K562 (cell line): Measurements from ENCODE around the gene PLEKHA7. TPM values are rescaled to one million over a fixed set of nuclear protein-coding genes. Genes with fewer than 3 reads are reported as not detected.

Experiments used
- ATAC-seq: fragments of 200-7000 bp; cut with Tn5 transposase; 3 replicates; pipeline ENCODE4 v1.9.1; 2020; ENCODE audit warnings: moderate library complexity
- BruUV-seq: library from RNA; stranded (reverse); fragments of 400-500 nt; replicated peaks from 2 replicates; lab custom pipeline; 2021; lab: Mats Ljungman, UMichigan
- CTCF ChIA-PET: fragments of 300-600 bp; formaldehyde crosslinking; extraction: SDS; loops from one replicate; lab custom pipeline; 2021; ENCODE audit warnings: low intra/inter-chr PET ratio; lab: Yijun Ruan, JAX
- POLR2A ChIA-PET: fragments of 300-600, 350-650 bp; sonication (Branson Sonifier 250); formaldehyde crosslinking; extraction: SDS; loops from one replicate; lab custom pipeline; 2021; ENCODE audit warnings: antibody characterized with exemption, inconsistent platforms; lab: Yijun Ruan, JAX
- DNase-seq, 4 experiments: peaks; one replicate each; pipeline versions ENCODE4 v3.0.0 to v3.0.0-alpha.2; 2011 to 2018; ENCODE audit warnings: low spot score in 3 of 4, mixed read lengths in 3 of 4; ENCODE audit errors: extremely low read depth in 1 of 4
- FAIRE-seq: peaks from 2 replicates; lab custom pipeline; 2011; peaks lifted over from hg19 to GRCh38; lab: Jason Lieb, UNC
- H2AFZ ChIP-seq: 2 replicates; pipeline ENCODE4 v1.6.0; 2011; ENCODE audit warnings: low read depth, low read length, control low read depth, inconsistent platforms
- H3K27ac ChIP-seq: fragments of 200-600 bp; 3 replicates; pipeline ENCODE4 v1.8.0; 2011; ENCODE audit warnings: low read depth, mild to moderate bottlenecking, control low read depth, inconsistent platforms, low read length, moderate library complexity, mixed read lengths; ENCODE audit errors: extremely low read depth
- H3K27me3 ChIP-seq, 2 experiments: fragments of 300-600 bp in 1 of 2; 2 replicates in 1 of 2; 3 replicates in 1 of 2; pipeline versions ENCODE4 v1.6.0 to v1.8.0; 2011; ENCODE audit warnings: inconsistent platforms in 2 of 2, low read length in 2 of 2, mild to moderate bottlenecking in 1 of 2, mixed read lengths in 1 of 2, moderate library complexity in 1 of 2; ENCODE audit not compliant: control insufficient read depth in 2 of 2, insufficient read depth in 2 of 2
- H3K36me3 ChIP-seq: fragments of 300-600 bp; 3 replicates; pipeline ENCODE4 v1.8.0; 2011; ENCODE audit warnings: mild to moderate bottlenecking, low read length, inconsistent platforms; ENCODE audit not compliant: control insufficient read depth, insufficient read depth
- H3K4me1 ChIP-seq, 2 experiments: fragments of 200-600 bp in 1 of 2; replicated peaks in 1 of 2; 2 replicates in 1 of 2; 3 replicates in 1 of 2; pipeline versions ENCODE4 v1.5.1 to v1.8.0; 2011; ENCODE audit warnings: inconsistent platforms in 2 of 2, low read length in 2 of 2, mild to moderate bottlenecking in 1 of 2, mixed read lengths in 1 of 2, moderate library complexity in 1 of 2; ENCODE audit not compliant: control insufficient read depth in 2 of 2, insufficient read depth in 2 of 2
- H3K4me2 ChIP-seq: 2 replicates; pipeline ENCODE4 v1.6.1; 2011; ENCODE audit warnings: low read length, control low read depth, inconsistent platforms, mixed read lengths; ENCODE audit not compliant: insufficient read depth
- H3K4me3 ChIP-seq: fragments of 200-600 bp; sonication (generic), shearing (Covaris generic); 2 replicates; pipeline ENCODE4 v1.5.1; 2016; ENCODE audit warnings: control low read depth, inconsistent platforms
- H3K79me2 ChIP-seq: fragments of 200-600 bp; 3 replicates; pipeline ENCODE4 v1.8.0; 2011; ENCODE audit warnings: low read length, inconsistent platforms; ENCODE audit not compliant: control insufficient read depth, insufficient read depth
- H3K9ac ChIP-seq, 2 experiments: 2 replicates each; pipeline versions ENCODE4 v1.6.0 to v1.6.1; 2011; ENCODE audit warnings: low read depth in 2 of 2, low read length in 2 of 2, control low read depth in 1 of 2, inconsistent platforms in 1 of 2, mild to moderate bottlenecking in 1 of 2, mixed read lengths in 1 of 2; ENCODE audit not compliant: insufficient read depth in 1 of 2
- H3K9me1 ChIP-seq: one replicate; pipeline ENCODE4 v1.6.0; 2011; ENCODE audit warnings: inconsistent platforms, mild to moderate bottlenecking, low read length, moderate library complexity; ENCODE audit not compliant: control insufficient read depth, insufficient read depth
- H3K9me3 ChIP-seq: replicated peaks from 2 replicates; pipeline ENCODE4 v1.5.1; 2011; ENCODE audit warnings: low read depth, low read length, inconsistent platforms; ENCODE audit not compliant: control insufficient read depth, insufficient read depth
- H4K20me1 ChIP-seq: replicated peaks from 2 replicates; pipeline ENCODE4 v1.6.1; 2011; ENCODE audit warnings: low read length, inconsistent platforms, mixed read lengths; ENCODE audit not compliant: control insufficient read depth, insufficient read depth
- CXXC5 ChIP-seq: fragments of 250-450 bp; sonication (Bioruptor Pico); IDR thresholded peaks from 2 replicates; pipeline ENCODE4 v1.8.0; 2022; ENCODE audit warnings: inconsistent platforms, mild to moderate bottlenecking, moderate library complexity
- EP400 ChIP-seq: fragments of 450-650 bp; IDR thresholded peaks from 2 replicates; pipeline ENCODE4 v1.6.1; 2017; ENCODE audit warnings: antibody characterized with exemption, mild to moderate bottlenecking, moderate library complexity
- FOXA1 ChIP-seq: fragments of 450-650 bp; IDR thresholded peaks from 2 replicates; pipeline ENCODE4 v1.6.1; 2016; ENCODE audit warnings: mild to moderate bottlenecking, borderline replicate concordance
- HSF4 ChIP-seq: fragments of 250-450 bp; sonication (Bioruptor Pico); IDR thresholded peaks from 2 replicates; pipeline ENCODE4 v2.1.2; 2022; ENCODE audit warnings: mild to moderate bottlenecking, moderate library complexity, borderline replicate concordance
- KAT8 ChIP-seq: fragments of 450-650 bp; IDR thresholded peaks from 2 replicates; pipeline ENCODE4 v1.6.1; 2016; ENCODE audit warnings: low read depth, mild to moderate bottlenecking
- KDM1A ChIP-seq, 2 experiments: fragments of 450-650 bp; IDR thresholded peaks; 2 replicates each; pipeline ENCODE4 v1.6.1; 2016; ENCODE audit warnings: mild to moderate bottlenecking in 2 of 2
- KLF16 ChIP-seq: IDR thresholded peaks from 2 replicates; pipeline ENCODE4 v1.6.1; 2016; ENCODE audit warnings: antibody characterized with exemption
- POLR2AphosphoS5 ChIP-seq: IDR thresholded peaks from 2 replicates; pipeline ENCODE4 v1.6.1; 2011; ENCODE audit warnings: mild to moderate bottlenecking, low read depth, low read length, moderate library complexity; ENCODE audit not compliant: control insufficient read depth, insufficient read depth
- SOX6 ChIP-seq: fragments of 450-650 bp; IDR thresholded peaks from 2 replicates; pipeline ENCODE4 v1.6.1; 2014; ENCODE audit warnings: mild to moderate bottlenecking
- SREBF1 ChIP-seq: fragments of 150-350 bp; IDR thresholded peaks from 2 replicates; pipeline ENCODE4 v1.6.1; 2014; ENCODE audit warnings: antibody characterized with exemption, low read depth, low read length, borderline replicate concordance
- TCFL5 ChIP-seq: fragments of 250-450 bp; sonication (Bioruptor Pico); conservative IDR thresholded peaks from 2 replicates; pipeline ENCODE4 v1.6.1; 2021; ENCODE audit warnings: mild to moderate bottlenecking, moderate library complexity, matching md5 sums
- ZNF263 ChIP-seq: sonication (generic); formaldehyde crosslinking; IDR thresholded peaks from 2 replicates; pipeline ENCODE4 v1.8.0; 2022; ENCODE audit warnings: mild to moderate bottlenecking, missing genetic modification reagents, borderline replicate concordance
- ZNF764 ChIP-seq: fragments of 250-450 bp; sonication (Bioruptor Pico); IDR thresholded peaks from 2 replicates; pipeline ENCODE4 v1.4.0; 2020; ENCODE audit warnings: low read depth, mild to moderate bottlenecking, moderate library complexity
- WGBS: fragments of 100-300 bp; shearing (Covaris generic); methylation state at CpG from one replicate; pipeline ENCODE4 v1.1.6; 2016; ENCODE audit warnings: low coverage, mixed read lengths; ENCODE audit not compliant: insufficient coverage; ENCODE audit errors: missing lambda C conversion rate; 5-methylcytosine and 5-hydroxymethylcytosine counted together
- in situ Hi-C: fragments of 300-500 bp; cut with MboI; formaldehyde crosslinking; loops from 4 replicates; pipeline ENCODE4 v1.15.0; 2018; ENCODE audit warnings: inconsistent platforms, mixed read lengths
- intact Hi-C: fragments of 100-400 bp; cut with micrococcal nuclease; formaldehyde crosslinking; loops from 2 replicates; pipeline ENCODE4 v1.14.2; 2022
- polyA plus RNA-seq, 8 experiments: library from polyadenylated mRNA; depleted of rRNA in 4 of 8; stranded (reverse) in 5 of 8; unstranded in 3 of 8; fragments of >200 nt; fragmentation: Nextera tagmentation in 2 of 8; fragmentation: Illumina TruSeq in 1 of 8; extraction: Ambion mirVana in 2 of 8; extraction: Trizol in 1 of 8; gene quantifications; 2 replicates each; pipeline versions ENCODE4 v1.2.1 to v1.2.3, GENCODE V29; 2011 to 2014; ENCODE audit warnings: inconsistent platforms in 1 of 8, missing spikeins in 1 of 8
- total RNA-seq, 7 experiments: library from RNA; depleted of rRNA in 6 of 7; stranded (reverse); fragments of >200 nt in 6 of 7; fragmentation: Illumina TruSeq in 2 of 7; extraction: Trizol in 2 of 7; gene quantifications; 2 replicates each; pipeline versions ENCODE4 v1.2.1 to v1.2.3, GENCODE V29; 2011 to 2021; ENCODE audit warnings: low replicate concordance in 1 of 7
- TF ChIP-seq, protein P1 (sequence below): fragments of 450-650 bp; IDR thresholded peaks from 2 replicates; pipeline ENCODE4 v1.6.1; 2016; ENCODE audit warnings: missing biosample characterization, missing genetic modification characterization

The PLEKHA7 gene
- total and polyA plus RNA-seq, 9 of the 15 experiments (the other 6 are each of a cell fraction or from before 2014, with no cell fraction given), result 0.06 to 0.77 (median 0.20) TPM; not detected in 1

DNA sequence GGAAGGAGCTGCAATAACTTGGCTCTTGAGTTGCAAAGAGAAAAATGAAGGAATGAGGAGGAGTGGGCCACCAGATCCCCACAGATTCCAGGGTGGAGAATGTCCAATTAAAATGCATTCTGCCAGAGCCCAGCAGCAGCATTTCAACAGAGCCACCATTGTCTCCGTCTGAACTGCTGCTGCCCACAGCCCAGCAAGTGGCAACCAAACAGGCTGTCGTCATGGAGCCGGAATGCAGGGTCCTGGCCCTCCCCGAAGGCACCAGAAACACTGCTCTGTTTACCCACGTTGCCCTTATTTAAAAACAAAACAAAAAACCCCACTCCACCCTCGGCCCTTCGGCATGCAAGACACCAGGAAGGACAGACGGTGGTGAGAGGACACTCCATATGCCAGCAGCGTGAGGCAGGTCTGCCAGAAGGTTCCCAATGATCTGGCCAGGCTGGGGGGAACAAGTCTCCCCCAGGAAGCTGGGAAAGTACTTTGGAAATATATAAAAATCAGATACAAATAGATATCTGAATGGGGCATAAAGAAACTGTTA is 32.5 kb downstream of the PLEKHA7 start:
- DNase-seq (no peak), FAIRE-seq (no peak), ATAC-seq (no peak)
- no TSS peak for BruUV-seq
- 5% methylated on average over 9 of the region's 9 CpGs for WGBS
- Histone ChIP-seq H3K79me2 (no peaks in the 10 kb centered on the region), H3K4me1 (no peaks in the 10 kb centered on the region), H3K27me3 (peaks cover 7 to 45% of the 10 kb centered on the region in 2 experiments), H3K4me2 (no peak overlapping the region), H3K27ac (no peak overlapping the region), H3K36me3 (no peaks in the 10 kb centered on the region), H2AFZ (no peak overlapping the region), H3K4me3 (no peak overlapping the region), H3K9me1 (no peaks in the 10 kb centered on the region), H3K9ac (no peak overlapping the region), H4K20me1 (no peaks in the 10 kb centered on the region), H3K9me3 (no peaks in the 10 kb centered on the region)
- intact Hi-C loops (no loop called here), in situ Hi-C loops (no loop called here)
- ChIA-PET POLR2A (no interaction called here), CTCF (no interaction called here)
- TF ChIP-seq ZNF764 (CRISPR knock-in tag) (no peak), SREBF1 (no peak), EP400 (no peak), KLF16 (no peak), CXXC5 (CRISPR knock-in tag) (no peak), FOXA1 (no peak), HSF4 (CRISPR knock-in tag) (no peak), POLR2AphosphoS5 (no peak), TCFL5 (CRISPR knock-in tag) (no peak), SOX6 (no peak), KDM1A (IDR thresholded peaks at IDR 0.05) (no peak), KAT8 (no peak), ZNF263 (CRISPR knock-in tag) (no peak)
- TF ChIP-seq, protein P1, sequence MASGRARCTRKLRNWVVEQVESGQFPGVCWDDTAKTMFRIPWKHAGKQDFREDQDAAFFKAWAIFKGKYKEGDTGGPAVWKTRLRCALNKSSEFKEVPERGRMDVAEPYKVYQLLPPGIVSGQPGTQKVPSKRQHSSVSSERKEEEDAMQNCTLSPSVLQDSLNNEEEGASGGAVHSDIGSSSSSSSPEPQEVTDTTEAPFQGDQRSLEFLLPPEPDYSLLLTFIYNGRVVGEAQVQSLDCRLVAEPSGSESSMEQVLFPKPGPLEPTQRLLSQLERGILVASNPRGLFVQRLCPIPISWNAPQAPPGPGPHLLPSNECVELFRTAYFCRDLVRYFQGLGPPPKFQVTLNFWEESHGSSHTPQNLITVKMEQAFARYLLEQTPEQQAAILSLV (tag), result no peak
